ENCODE measurements around the gene KRT1.

- TF ChIP-seq EZH2 (IDR thresholded peaks at IDR 0.05; ENCODE audit: borderline replicate concordance) (no peak), CTCF (IDR thresholded peaks at IDR 0.05; ENCODE audit: poor library complexity) (no peak), EZH2phosphoT487 (IDR thresholded peaks at IDR 0.05; ENCODE audit: low read depth, severe bottlenecking, unreplicated experiment) (no peak)
Observed at GRCh38 chr12:52658196-52658595, 22.0 kb downstream of the KRT1 start.
